Upper lobe of left lung (tissue), 6 donors: ENCODE results near the gene CABP1. TPM values are rescaled to one million over a fixed set of nuclear protein-coding genes. Genes with fewer than 3 reads are reported as not detected.
A peak's percentile ranks its signal among the peaks of the same experiment; 100 is the strongest.

Experiments used
- ATAC-seq, 2 donors: fragments of 200-7000 bp; cut with Tn5 transposase; one replicate each; pipeline ENCODE4 v1.9.1; 2022; ENCODE audit warnings: mild to moderate bottlenecking in 2 of 2, moderate library complexity in 2 of 2; ENCODE audit not compliant: low FRiP score in 2 of 2
- DNase-seq, 2 donors: peaks; one replicate each; pipeline ENCODE4 v3.0.0-alpha.2; 2019 to 2020
- H3K27ac ChIP-seq, 4 donors: fragments of 200-600 bp; sonication (generic); one replicate each; pipeline ENCODE4 v1.5.1; 2016 to 2019
- H3K27me3 ChIP-seq, 4 donors: fragments of 200-600 bp; sonication (generic); one replicate each; pipeline ENCODE4 v1.5.1; 2017 to 2019
- H3K36me3 ChIP-seq, 4 donors: fragments of 200-600 bp; sonication (generic); one replicate each; pipeline ENCODE4 v1.5.1; 2016 to 2019
- H3K4me1 ChIP-seq, 4 donors: fragments of 200-600 bp; sonication (generic); one replicate each; pipeline ENCODE4 v1.5.1; 2018 to 2019
- H3K4me3 ChIP-seq, 4 donors: fragments of 200-600 bp; sonication (generic); one replicate each; pipeline ENCODE4 v1.5.1; 2017 to 2019; ENCODE audit warnings: mild to moderate bottlenecking in 2 of 4, moderate library complexity in 1 of 4
- H3K9me3 ChIP-seq, 4 donors: fragments of 200-600 bp; sonication (generic); one replicate each; pipeline ENCODE4 v1.5.1; 2018 to 2019
- EP300 ChIP-seq, 4 donors: sonication (generic); formaldehyde crosslinking; IDR thresholded peaks; one replicate each; pipeline ENCODE4 v1.5.1; 2017; ENCODE audit warnings: antibody characterized with exemption in 4 of 4, control low read depth in 2 of 4
- POLR2A ChIP-seq, 4 donors: fragments of 450-650 bp; IDR thresholded peaks; one replicate each; pipeline ENCODE4 v1.5.1; 2016 to 2017; ENCODE audit warnings: antibody characterized with exemption in 4 of 4, mild to moderate bottlenecking in 2 of 4
- POLR2AphosphoS5 ChIP-seq, 2 donors: sonication (generic); formaldehyde crosslinking; IDR thresholded peaks; one replicate each; pipeline ENCODE4 v1.5.1; 2017; ENCODE audit warnings: antibody characterized with exemption in 2 of 2
- WGBS, 2 donors: methylation state at CpG; one replicate each; pipeline ENCODE4 v1.1.5; 2017 to 2018; 5-methylcytosine and 5-hydroxymethylcytosine counted together
- total RNA-seq, 6 donors: library from RNA; depleted of rRNA in 4 of 6; stranded (reverse); fragments of >200 nt in 4 of 6; gene quantifications; one replicate each; pipeline versions ENCODE4 v1.1.0 to v1.2.1, GENCODE V29; 2016 to 2021
- TF ChIP-seq, protein P1 (sequence below), 6 experiments: fragments of 450-650 bp in 4 of 6; fragments of 200-600 bp in 2 of 6; sonication (generic) in 2 of 6; IDR thresholded peaks; one replicate each; pipeline ENCODE4 v1.5.1; 2016 to 2019; ENCODE audit warnings: antibody characterized with exemption in 6 of 6
- donor health status: DM: no; HTN: no; CAD: no; lungs with moderate emphysema.
- donor health status: DM: no; HTN: yes; CAD: no; lungs with severe emphysema.

CABP1 gene
- total RNA-seq, 6 donors from 2014 or later, result 1.2 to 2.1 TPM; not detected in 4

GRCh38 chr12:120647375-120647755 lies 6.9 kb downstream of the CABP1 start:
- H3K27me3 ChIP-seq, result peaks cover 0 to 20% (median 5%) of the 10 kb centered on the region in 4 donors
- H3K4me3 ChIP-seq, result no peak overlapping the region
- WGBS, 2 donors, result 85 to 93% methylated on average over 13 of the region's 13 CpGs
- H3K4me1 ChIP-seq, result peaks cover 7 to 14% (median 12%) of the 10 kb centered on the region in 4 donors
- no peaks in the 10 kb centered on the region for H3K9me3 ChIP-seq
- TF ChIP-seq, protein P1, sequence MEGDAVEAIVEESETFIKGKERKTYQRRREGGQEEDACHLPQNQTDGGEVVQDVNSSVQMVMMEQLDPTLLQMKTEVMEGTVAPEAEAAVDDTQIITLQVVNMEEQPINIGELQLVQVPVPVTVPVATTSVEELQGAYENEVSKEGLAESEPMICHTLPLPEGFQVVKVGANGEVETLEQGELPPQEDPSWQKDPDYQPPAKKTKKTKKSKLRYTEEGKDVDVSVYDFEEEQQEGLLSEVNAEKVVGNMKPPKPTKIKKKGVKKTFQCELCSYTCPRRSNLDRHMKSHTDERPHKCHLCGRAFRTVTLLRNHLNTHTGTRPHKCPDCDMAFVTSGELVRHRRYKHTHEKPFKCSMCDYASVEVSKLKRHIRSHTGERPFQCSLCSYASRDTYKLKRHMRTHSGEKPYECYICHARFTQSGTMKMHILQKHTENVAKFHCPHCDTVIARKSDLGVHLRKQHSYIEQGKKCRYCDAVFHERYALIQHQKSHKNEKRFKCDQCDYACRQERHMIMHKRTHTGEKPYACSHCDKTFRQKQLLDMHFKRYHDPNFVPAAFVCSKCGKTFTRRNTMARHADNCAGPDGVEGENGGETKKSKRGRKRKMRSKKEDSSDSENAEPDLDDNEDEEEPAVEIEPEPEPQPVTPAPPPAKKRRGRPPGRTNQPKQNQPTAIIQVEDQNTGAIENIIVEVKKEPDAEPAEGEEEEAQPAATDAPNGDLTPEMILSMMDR (IDR thresholded peaks at IDR 0.05), result no peak
- TF ChIP-seq POLR2AphosphoS5 (IDR thresholded peaks at IDR 0.05) (no peak), POLR2A (IDR thresholded peaks at IDR 0.05) (no peak), EP300 (IDR thresholded peaks at IDR 0.05) (no peak)
- H3K27ac ChIP-seq, result no peak overlapping the region
- ATAC-seq (no peak), DNase-seq (no peak)
- H3K36me3 ChIP-seq, result no peaks in the 10 kb centered on the region

- WGBS, 2 donors, result 7 to 16% methylated on average over 6 to 33 of the region's 33 CpGs
- Histone ChIP-seq H3K27ac (no peak overlapping the region), H3K4me1 (peaks cover 7 to 14% (median 12%) of the 10 kb centered on the region in 4 donors), H3K36me3 (no peaks in the 10 kb centered on the region), H3K4me3 (peak overlapping the region in 2 of 4 donors; percentile 10 to 26), H3K9me3 (no peaks in the 10 kb centered on the region), H3K27me3 (peaks cover 0 to 9% (median 0%) of the 10 kb centered on the region in 4 donors)
- TF ChIP-seq, protein P1 (IDR thresholded peaks at IDR 0.05), result peak in 1 of 6 experiments; percentile 4
- TF ChIP-seq EP300 (IDR thresholded peaks at IDR 0.05), result no peak
- ATAC-seq, result no peak
- DNase-seq, result no peak
Measured at GRCh38 chr12:120649442-120650232, 9.2 kb downstream of the CABP1 start.

GRCh38 chr12:120650233-120650690 lies 9.8 kb downstream of the CABP1 start:
- Histone ChIP-seq H3K4me1 (peaks cover 7 to 14% (median 12%) of the 10 kb centered on the region in 4 donors), H3K27ac (no peak overlapping the region), H3K27me3 (peaks cover 0 to 7% (median 0%) of the 10 kb centered on the region in 4 donors), H3K4me3 (no peak overlapping the region), H3K9me3 (no peaks in the 10 kb centered on the region), H3K36me3 (no peaks in the 10 kb centered on the region)
- no peak for DNase-seq
- no peak for ATAC-seq
- TF ChIP-seq POLR2AphosphoS5 (IDR thresholded peaks at IDR 0.05), result no peak
- TF ChIP-seq, protein P1 (IDR thresholded peaks at IDR 0.05), result no peak
- 70 to 75% methylated on average over 12 of the region's 12 CpGs for WGBS, 2 donors

DNA sequence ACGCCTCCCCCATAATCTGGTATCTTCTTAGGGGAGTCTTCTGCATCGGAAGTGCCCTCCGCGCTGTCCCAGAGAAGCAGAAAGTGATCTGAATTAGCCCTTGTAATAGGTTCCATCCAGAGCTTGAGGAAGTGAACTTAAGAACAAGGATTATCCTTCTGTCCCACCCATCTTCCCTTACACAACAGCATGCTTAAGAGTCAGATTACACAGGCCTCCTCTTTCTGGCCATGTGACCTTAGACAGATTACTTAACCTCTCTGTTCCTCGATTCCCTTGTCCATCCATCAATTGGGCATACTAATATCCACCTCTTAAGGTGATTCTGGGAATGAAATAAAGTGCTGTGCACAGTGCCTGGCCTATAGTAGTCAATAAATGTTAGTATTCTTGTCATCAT lies 11.4 kb downstream of the CABP1 start:
- Histone ChIP-seq H3K4me1 (peaks cover 7 to 14% (median 12%) of the 10 kb centered on the region in 4 donors), H3K4me3 (no peak overlapping the region), H3K27me3 (peaks cover 0 to 7% (median 0%) of the 10 kb centered on the region in 4 donors), H3K36me3 (no peaks in the 10 kb centered on the region), H3K9me3 (no peaks in the 10 kb centered on the region), H3K27ac (no peak overlapping the region)
- TF ChIP-seq EP300 (IDR thresholded peaks at IDR 0.05) (no peak), POLR2AphosphoS5 (IDR thresholded peaks at IDR 0.05) (no peak), POLR2A (IDR thresholded peaks at IDR 0.05) (no peak)
- TF ChIP-seq, protein P1 (IDR thresholded peaks at IDR 0.05), result no peak
- WGBS, 2 donors, result 73 to 74% methylated on average over 5 of the region's 5 CpGs
- no peak for DNase-seq
- peak in 1 of 2 donors; percentile 24 for ATAC-seq
